ENCODE measurements around the gene CST3. TPM values are rescaled to one million over a fixed set of nuclear protein-coding genes. Genes with fewer than 3 reads are reported as not detected.

CST3 gene
- total and polyA plus RNA-seq, 2 of the 8 experiments (the other 6 are each of a cell fraction or from before 2014, with no cell fraction given), result 53.2 to 184 TPM

GRCh38 chr20:23644164-23644563 lies 6.4 kb upstream of the CST3 start (continued):
- TF ChIP-seq USF2 (IDR thresholded peaks at IDR 0.05; ENCODE audit: low read length) (no peak), ATF2 (IDR thresholded peaks at IDR 0.05; ENCODE audit: low read length) (no peak), RBBP5 (IDR thresholded peaks at IDR 0.05; ENCODE audit: borderline replicate concordance, low read depth, low read length) (no peak)

Data from H1 (cell line).